Caco-2 (cell line): ENCODE results near the gene ST6GALNAC1. TPM values are rescaled to one million over a fixed set of nuclear protein-coding genes. Genes with fewer than 3 reads are reported as not detected.

ENCODE experiments used
- BruUV-seq: library from RNA; stranded (reverse); fragments of 400-500 nt; replicated peaks from 2 replicates; lab custom pipeline; 2021; lab: Mats Ljungman, UMichigan
- CTCF ChIA-PET: fragments of 300-600 bp; sonication (Branson Sonifier 250); formaldehyde crosslinking; loops from one replicate; lab custom pipeline; 2022; ENCODE audit warnings: antibody characterized with exemption; lab: Charles Lee
- POLR2A ChIA-PET: fragments of 300-600 bp; sonication (Branson Sonifier 250); formaldehyde crosslinking; loops from one replicate; lab custom pipeline; 2022; ENCODE audit warnings: antibody characterized with exemption; lab: Charles Lee
- DNase-seq, 2 experiments: peaks; one replicate each; pipeline versions ENCODE4 v3.0.0 to v3.0.0-alpha.2; 2020 to 2022
- H3K27me3 ChIP-seq: replicated peaks from 2 replicates; pipeline ENCODE4 v1.6.0; 2011; ENCODE audit warnings: low read length; ENCODE audit not compliant: control insufficient read depth, insufficient read depth
- H3K36me3 ChIP-seq: 2 replicates; pipeline ENCODE4 v1.5.1; 2011; ENCODE audit warnings: low read length; ENCODE audit not compliant: control insufficient read depth, insufficient read depth
- H3K4me1 ChIP-seq: fragments of 250-450 bp; sonication (Bioruptor Pico); 2 replicates; pipeline ENCODE4 v1.5.1; 2020; ENCODE audit warnings: mild to moderate bottlenecking
- H3K4me3 ChIP-seq: 2 replicates; pipeline ENCODE4 v1.5.1; 2011; ENCODE audit warnings: low read depth, mild to moderate bottlenecking, control low read depth, low read length
- H3K9me3 ChIP-seq: fragments of 250-450 bp; sonication (Bioruptor Pico); 2 replicates; pipeline ENCODE4 v1.5.1; 2020; ENCODE audit warnings: mild to moderate bottlenecking, moderate library complexity
- H3K27ac Mint-ChIP-seq: one replicate; pipeline ENCODE4 v1.8.0; 2022; ENCODE audit warnings: mixed read lengths; ENCODE audit not compliant: unreplicated experiment
- H3K27me3 Mint-ChIP-seq: one replicate; pipeline ENCODE4 v1.8.0; 2022; ENCODE audit warnings: mixed read lengths; ENCODE audit not compliant: insufficient read depth, unreplicated experiment
- H3K36me3 Mint-ChIP-seq: one replicate; pipeline ENCODE4 v1.8.0; 2022; ENCODE audit warnings: mild to moderate bottlenecking, mixed read lengths; ENCODE audit not compliant: insufficient read depth, unreplicated experiment
- H3K4me1 Mint-ChIP-seq: one replicate; pipeline ENCODE4 v1.8.0; 2022; ENCODE audit warnings: low read depth, mixed read lengths; ENCODE audit not compliant: unreplicated experiment
- H3K4me3 Mint-ChIP-seq: one replicate; pipeline ENCODE4 v1.8.0; 2022; ENCODE audit warnings: mild to moderate bottlenecking, moderate library complexity, mixed read lengths; ENCODE audit not compliant: unreplicated experiment
- H3K9me3 Mint-ChIP-seq: one replicate; pipeline ENCODE4 v1.8.0; 2022; ENCODE audit warnings: mixed read lengths; ENCODE audit not compliant: unreplicated experiment
- intact Hi-C: fragments of 100-400 bp; cut with micrococcal nuclease; formaldehyde crosslinking; loops from one replicate; pipeline ENCODE4 v1.10.0; 2022; ENCODE audit not compliant: unreplicated experiment
- total RNA-seq: library from RNA; stranded (reverse); gene quantifications from 2 replicates; pipeline ENCODE4 v1.2.3, GENCODE V29; 2022
- TF ChIP-seq, protein P1 (sequence below), 2 experiments: fragments of 200-600 bp in 1 of 2; IDR thresholded peaks; 1 replicate in 1 of 2; 2 replicates in 1 of 2; pipeline versions ENCODE4 v1.5.1 to v1.8.0; 2011 to 2022; ENCODE audit warnings: antibody characterized with exemption in 1 of 2, control low read depth in 1 of 2, inconsistent platforms in 1 of 2, low read depth in 1 of 2, low read length in 1 of 2, mild to moderate bottlenecking in 1 of 2, moderate library complexity in 1 of 2; ENCODE audit not compliant: insufficient read depth in 1 of 2, severe bottlenecking in 1 of 2, unreplicated experiment in 1 of 2

ST6GALNAC1 gene
- total RNA-seq, 1 experiment from 2014 or later, result 1.7 TPM

DNA sequence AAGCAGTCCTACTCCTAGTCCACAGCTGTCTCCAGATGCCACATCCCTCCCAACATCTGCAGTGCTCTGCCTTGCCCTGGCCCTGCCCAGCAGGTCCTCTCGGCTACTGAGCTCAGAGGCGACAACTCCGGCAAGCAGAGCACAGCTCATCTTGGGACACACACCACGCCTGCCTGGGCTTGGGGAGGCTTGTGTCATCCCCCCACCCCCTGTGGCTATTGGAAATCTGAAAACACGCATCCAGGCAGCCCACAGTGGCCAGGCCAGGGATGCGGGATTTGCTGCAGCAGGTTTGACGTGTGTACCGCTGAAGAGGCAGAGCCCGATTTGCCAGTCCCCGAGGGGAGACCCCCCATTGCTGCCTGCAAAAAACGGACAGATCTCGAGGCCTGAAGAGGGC lies 41.8 kb upstream of the ST6GALNAC1 start:
- Mint-ChIP-seq H3K9me3 (no peaks in the 10 kb centered on the region), H3K27me3 (no peaks in the 10 kb centered on the region), H3K4me1 (peaks cover 18% of the 10 kb centered on the region), H3K27ac (no peak overlapping the region), H3K4me3 (no peak overlapping the region), H3K36me3 (peaks cover 20% of the 10 kb centered on the region)
- TF ChIP-seq, protein P1, sequence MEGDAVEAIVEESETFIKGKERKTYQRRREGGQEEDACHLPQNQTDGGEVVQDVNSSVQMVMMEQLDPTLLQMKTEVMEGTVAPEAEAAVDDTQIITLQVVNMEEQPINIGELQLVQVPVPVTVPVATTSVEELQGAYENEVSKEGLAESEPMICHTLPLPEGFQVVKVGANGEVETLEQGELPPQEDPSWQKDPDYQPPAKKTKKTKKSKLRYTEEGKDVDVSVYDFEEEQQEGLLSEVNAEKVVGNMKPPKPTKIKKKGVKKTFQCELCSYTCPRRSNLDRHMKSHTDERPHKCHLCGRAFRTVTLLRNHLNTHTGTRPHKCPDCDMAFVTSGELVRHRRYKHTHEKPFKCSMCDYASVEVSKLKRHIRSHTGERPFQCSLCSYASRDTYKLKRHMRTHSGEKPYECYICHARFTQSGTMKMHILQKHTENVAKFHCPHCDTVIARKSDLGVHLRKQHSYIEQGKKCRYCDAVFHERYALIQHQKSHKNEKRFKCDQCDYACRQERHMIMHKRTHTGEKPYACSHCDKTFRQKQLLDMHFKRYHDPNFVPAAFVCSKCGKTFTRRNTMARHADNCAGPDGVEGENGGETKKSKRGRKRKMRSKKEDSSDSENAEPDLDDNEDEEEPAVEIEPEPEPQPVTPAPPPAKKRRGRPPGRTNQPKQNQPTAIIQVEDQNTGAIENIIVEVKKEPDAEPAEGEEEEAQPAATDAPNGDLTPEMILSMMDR (IDR thresholded peaks at IDR 0.05; ENCODE audit: insufficient read depth in 1 of 2, low read depth in 1 of 2, low read length in 1 of 2, severe bottlenecking in 1 of 2, unreplicated experiment in 1 of 2), result no peak
- Histone ChIP-seq H3K9me3 (no peaks in the 10 kb centered on the region), H3K4me1 (peaks cover 30% of the 10 kb centered on the region), H3K36me3 (no peaks in the 10 kb centered on the region; the same call in 1 of the 2 replicates), H3K4me3 (no peak overlapping the region), H3K27me3 (no peaks in the 10 kb centered on the region)
- POLR2A ChIA-PET, result interaction anchor here (0.5 kb wide), 1 partner anchor 315 kb away, joined by 6 read pairs; no protein-coding TSS in a partner anchor
- CTCF ChIA-PET, result interaction anchor here (1.9 kb wide), 1 partner anchor 127 kb away, joined by 8 read pairs; no protein-coding TSS in a partner anchor
- no peak for DNase-seq
- BruUV-seq, result no TSS peak
- intact Hi-C loops, result no loop called here

DNA sequence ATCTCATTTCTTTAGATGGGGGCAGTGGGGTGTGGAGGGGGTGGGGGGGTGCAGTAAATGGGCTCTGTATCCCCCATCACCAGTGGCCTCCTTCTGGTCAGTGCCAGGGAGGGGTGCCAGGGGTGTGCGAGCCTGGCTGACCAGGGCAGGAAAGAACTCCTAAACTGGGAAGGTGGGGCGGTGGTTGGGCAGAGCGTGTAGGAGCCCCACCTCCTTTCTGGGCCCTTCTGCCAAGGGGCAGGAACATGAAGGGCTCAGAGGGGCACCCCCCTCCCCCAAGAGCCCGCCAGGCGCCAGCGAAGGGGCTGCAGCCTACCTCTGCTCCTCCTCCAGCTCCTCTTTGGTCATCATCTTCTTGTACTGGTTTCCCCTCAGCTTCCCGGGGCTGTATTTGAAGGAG lies 41.2 kb upstream of the ST6GALNAC1 start:
- DNase-seq, result no peak
- Mint-ChIP-seq H3K9me3 (no peaks in the 10 kb centered on the region), H3K27me3 (no peaks in the 10 kb centered on the region), H3K36me3 (peaks cover 24% of the 10 kb centered on the region), H3K4me3 (no peak overlapping the region), H3K4me1 (peaks cover 18% of the 10 kb centered on the region), H3K27ac (no peak overlapping the region)
- POLR2A ChIA-PET, result interaction anchor here (0.5 kb wide), 1 partner anchor 316 kb away, joined by 6 read pairs; no protein-coding TSS in a partner anchor
- Histone ChIP-seq H3K36me3 (no peaks in the 10 kb centered on the region; the same call in 1 of the 2 replicates), H3K27me3 (no peaks in the 10 kb centered on the region), H3K4me1 (peaks cover 30% of the 10 kb centered on the region), H3K4me3 (no peak overlapping the region), H3K9me3 (no peaks in the 10 kb centered on the region)
- TF ChIP-seq, protein P1 (IDR thresholded peaks at IDR 0.05; ENCODE audit: insufficient read depth in 1 of 2, low read depth in 1 of 2, low read length in 1 of 2, severe bottlenecking in 1 of 2, unreplicated experiment in 1 of 2), result no peak
- BruUV-seq, result no TSS peak
- intact Hi-C loops, result no loop called here
- CTCF ChIA-PET, result interaction anchor here (1.1 to 1.9 kb wide), 2 partner anchors 61 to 126 kb away, joined by 3 to 8 read pairs; no protein-coding TSS in a partner anchor

- H3K9me3 ChIP-seq, result no peaks in the 10 kb centered on the region
- no peaks in the 10 kb centered on the region for H3K27me3 ChIP-seq
- TF ChIP-seq, protein P1 (IDR thresholded peaks at IDR 0.05; ENCODE audit: insufficient read depth in 1 of 2, low read depth in 1 of 2, low read length in 1 of 2, severe bottlenecking in 1 of 2, unreplicated experiment in 1 of 2), result no peak
- H3K4me1 ChIP-seq, result peaks cover 30% of the 10 kb centered on the region
- CTCF ChIA-PET, result interaction anchor here (1.1 to 1.9 kb wide), 2 partner anchors 60 to 126 kb away, joined by 3 to 8 read pairs; no protein-coding TSS in a partner anchor
- Mint-ChIP-seq H3K27me3 (no peaks in the 10 kb centered on the region), H3K4me1 (peaks cover 18% of the 10 kb centered on the region), H3K4me3 (no peak overlapping the region), H3K27ac (no peak overlapping the region), H3K9me3 (no peaks in the 10 kb centered on the region), H3K36me3 (peaks cover 24% of the 10 kb centered on the region)
- intact Hi-C loops, result no loop called here
- DNase-seq, result no peak
- H3K4me3 ChIP-seq, result no peak overlapping the region
- no peaks in the 10 kb centered on the region; the same call in 1 of the 2 replicates for H3K36me3 ChIP-seq
- no TSS peak for BruUV-seq
- POLR2A ChIA-PET, result no interaction called here
Observed at GRCh38 chr17:76683921-76684745, 40.6 kb upstream of the ST6GALNAC1 start.
